Stimulated activated CD8-positive, alpha-beta memory T cell treated with anti-CD3 and anti-CD28 coated beads, Interleukin-2, amount 100 ng/mL, for 48 hours (primary cell): ENCODE data around the gene PRAMEF13.
"Not testable (repeated sequence)": the region's sequence is repeated elsewhere in the genome, so short reads cannot be mapped to it uniquely, and the experiment has no call there.

Source experiments
- DNase-seq, 2 donors: peaks; one replicate each; pipeline ENCODE4 v3.0.0-alpha.2; 2020; ENCODE audit warnings: low read depth in 2 of 2

The PRAMEF13 gene

DNA sequence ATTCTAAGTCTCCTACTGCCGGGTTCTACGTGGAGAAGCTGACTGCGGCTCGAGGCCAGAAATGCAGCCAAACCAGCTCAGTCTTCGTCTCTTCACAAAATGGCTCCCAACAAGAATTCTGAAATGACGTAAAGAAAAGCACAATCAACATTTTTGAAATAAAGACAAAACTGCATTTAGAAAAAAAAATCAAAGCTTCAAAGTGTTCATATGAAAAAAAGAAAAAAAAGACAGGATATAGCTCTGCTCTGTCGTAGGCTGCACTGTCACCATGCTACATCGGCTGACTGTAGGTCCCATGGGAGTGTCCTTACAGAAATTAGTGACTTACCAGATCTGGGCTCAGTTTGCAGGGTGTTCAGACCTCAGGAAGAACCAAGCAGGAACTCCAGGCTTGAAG lies 35.7 kb downstream of the PRAMEF13 start, which contains the start of gene HNRNPCL4:
Gene HNRNPCL4 (minus strand): TSS at position 101 of the 400 bp plus-strand sequence. CDS start 164 bp downstream, outside the sequence.
- DNase-seq, result not testable (repeated sequence)

DNA sequence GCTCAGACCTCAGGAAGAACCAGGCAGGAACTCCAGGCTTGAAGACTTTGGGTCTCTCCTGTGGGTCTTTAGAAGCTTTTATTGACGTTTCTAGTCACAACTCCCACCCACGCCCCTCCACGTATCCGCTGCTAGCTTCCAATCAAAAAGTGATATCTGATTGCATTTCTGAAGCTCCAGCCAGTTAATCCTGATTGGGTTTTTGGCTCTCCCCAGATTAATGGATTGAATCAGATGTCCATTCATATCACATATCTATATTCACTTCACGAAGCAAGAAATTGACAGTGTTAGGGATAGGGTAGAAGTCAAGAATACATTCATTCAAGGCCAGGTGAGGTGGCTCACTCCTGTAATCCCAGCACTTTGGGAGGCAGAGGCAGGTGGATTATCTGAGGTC lies 45.3 kb downstream of the PRAMEF13 start, which contains the start of gene PRAMEF26:
Gene PRAMEF26 (minus strand): TSS at position 101 of the 400 bp plus-strand sequence. CDS start 2,914 bp downstream, outside the sequence.
- DNase-seq, result not testable (repeated sequence)
